Measurements from ENCODE around the gene INPP5A.

Gene INPP5A

DNA sequence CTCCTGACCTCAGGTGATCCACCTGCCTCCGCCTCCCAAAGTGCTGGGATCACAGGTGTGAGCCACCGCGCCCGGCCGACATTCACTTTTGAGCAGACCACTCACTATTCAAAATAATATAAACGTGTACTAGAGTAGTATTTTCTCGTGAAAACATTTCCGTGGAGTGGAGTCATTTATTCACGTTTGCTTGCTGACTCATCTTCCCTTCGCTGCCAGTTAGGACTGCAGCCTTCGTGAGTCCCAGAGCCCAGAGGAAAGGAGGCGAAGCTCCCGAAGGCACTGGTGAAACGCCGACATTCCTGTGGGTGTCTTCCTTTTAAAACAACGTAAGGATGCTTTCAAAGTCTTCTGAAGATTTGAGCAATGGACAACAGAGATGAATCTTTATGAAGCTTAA, 10.9 kb upstream of the INPP5A start:
- H3K27me3 ChIP-seq (ENCODE audit: insufficient read depth, low read length, poor library complexity, severe bottlenecking), result no peaks in the 10 kb centered on the region

DNA sequence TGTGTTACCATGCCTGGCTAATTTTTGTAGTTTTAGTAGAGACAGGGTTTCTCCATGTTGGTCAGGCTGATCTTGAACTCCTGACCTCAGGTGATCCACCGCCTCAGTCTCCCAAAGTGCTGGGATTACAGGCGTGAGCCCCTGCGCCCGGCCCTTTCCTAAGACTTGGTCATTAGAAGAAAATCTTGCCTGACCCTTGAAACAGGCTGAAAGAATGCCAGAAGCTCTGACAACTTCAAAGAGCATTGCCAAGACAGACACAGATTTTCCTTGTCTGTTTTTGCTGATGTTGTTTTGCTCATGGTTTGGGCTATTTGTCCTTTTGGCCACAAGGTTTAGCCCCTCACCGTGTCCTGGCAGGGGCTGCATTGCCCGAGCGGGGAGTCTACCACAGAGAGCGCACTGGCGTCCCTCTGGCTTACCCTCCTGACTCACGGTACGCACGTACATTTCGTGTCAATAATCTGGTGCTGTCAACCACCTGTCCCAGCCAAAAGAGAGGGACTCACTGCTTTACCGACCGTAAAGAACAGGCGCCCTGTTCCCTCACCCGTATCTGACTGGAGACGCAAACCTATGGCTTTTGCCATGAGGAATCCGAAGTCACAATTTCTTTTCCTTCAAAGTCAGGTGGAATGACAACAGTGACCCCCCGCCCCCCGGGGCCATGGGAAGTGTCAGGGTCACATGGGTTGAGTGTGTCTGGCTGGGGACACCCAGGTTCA, 10.1 kb upstream of the INPP5A start:
- no peak overlapping the region for H3K4me3 ChIP-seq (ENCODE audit: low read length, poor library complexity, severe bottlenecking)
- H3K27me3 ChIP-seq (ENCODE audit: insufficient read depth, low read length, poor library complexity, severe bottlenecking), result no peaks in the 10 kb centered on the region
- TF ChIP-seq EZH2phosphoT487 (IDR thresholded peaks at IDR 0.05; ENCODE audit: borderline replicate concordance), result no peak
- TF ChIP-seq, protein P1, sequence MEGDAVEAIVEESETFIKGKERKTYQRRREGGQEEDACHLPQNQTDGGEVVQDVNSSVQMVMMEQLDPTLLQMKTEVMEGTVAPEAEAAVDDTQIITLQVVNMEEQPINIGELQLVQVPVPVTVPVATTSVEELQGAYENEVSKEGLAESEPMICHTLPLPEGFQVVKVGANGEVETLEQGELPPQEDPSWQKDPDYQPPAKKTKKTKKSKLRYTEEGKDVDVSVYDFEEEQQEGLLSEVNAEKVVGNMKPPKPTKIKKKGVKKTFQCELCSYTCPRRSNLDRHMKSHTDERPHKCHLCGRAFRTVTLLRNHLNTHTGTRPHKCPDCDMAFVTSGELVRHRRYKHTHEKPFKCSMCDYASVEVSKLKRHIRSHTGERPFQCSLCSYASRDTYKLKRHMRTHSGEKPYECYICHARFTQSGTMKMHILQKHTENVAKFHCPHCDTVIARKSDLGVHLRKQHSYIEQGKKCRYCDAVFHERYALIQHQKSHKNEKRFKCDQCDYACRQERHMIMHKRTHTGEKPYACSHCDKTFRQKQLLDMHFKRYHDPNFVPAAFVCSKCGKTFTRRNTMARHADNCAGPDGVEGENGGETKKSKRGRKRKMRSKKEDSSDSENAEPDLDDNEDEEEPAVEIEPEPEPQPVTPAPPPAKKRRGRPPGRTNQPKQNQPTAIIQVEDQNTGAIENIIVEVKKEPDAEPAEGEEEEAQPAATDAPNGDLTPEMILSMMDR (conservative IDR thresholded peaks at IDR 0.05; ENCODE audit: low read length), result no peak
- peaks cover 6% of the 10 kb centered on the region; the same call in 1 of the 2 replicates for H3K9me3 ChIP-seq (ENCODE audit: insufficient read depth, low read depth, low read length)
- no peaks in the 10 kb centered on the region for H3F3A ChIP-seq (ENCODE audit: low read depth)
- H3K9ac ChIP-seq (ENCODE audit: low read depth, low read length, poor library complexity, severe bottlenecking), result no peak overlapping the region
- H2AFZ ChIP-seq (ENCODE audit: low read length), result no peak overlapping the region
- H3K9me2 ChIP-seq (replicated peaks; ENCODE audit: low read depth, low read length), result no peaks in the 10 kb centered on the region
- no peaks in the 10 kb centered on the region for H3K4me1 ChIP-seq (ENCODE audit: insufficient read depth, low read length, poor library complexity, severe bottlenecking)
- H4K20me1 ChIP-seq (ENCODE audit: insufficient read depth, low read length, poor library complexity, severe bottlenecking), result no peaks in the 10 kb centered on the region
- H3K4me2 ChIP-seq (ENCODE audit: low read depth, low read length, poor library complexity, severe bottlenecking), result no peak overlapping the region
- H3K79me2 ChIP-seq (ENCODE audit: insufficient read depth, low read length), result no peaks in the 10 kb centered on the region
- no peaks in the 10 kb centered on the region for H3K36me3 ChIP-seq (ENCODE audit: insufficient read depth, low read length)

More for the DNA sequence above, 10.9 kb upstream of the INPP5A start:
- no peak overlapping the region for H3K4me2 ChIP-seq (ENCODE audit: low read depth, low read length, poor library complexity, severe bottlenecking)
- no peaks in the 10 kb centered on the region for H3K79me2 ChIP-seq (ENCODE audit: insufficient read depth, low read length)
- no peak overlapping the region for H2AFZ ChIP-seq (ENCODE audit: low read length)
- peaks cover 6% of the 10 kb centered on the region; the same call in 1 of the 2 replicates for H3K9me3 ChIP-seq (ENCODE audit: insufficient read depth, low read depth, low read length)
- no peaks in the 10 kb centered on the region for H3F3A ChIP-seq (ENCODE audit: low read depth)
- no peak overlapping the region for H3K9ac ChIP-seq (ENCODE audit: low read depth, low read length, poor library complexity, severe bottlenecking)
- H3K4me3 ChIP-seq (ENCODE audit: low read length, poor library complexity, severe bottlenecking), result no peak overlapping the region
- H3K9me2 ChIP-seq (replicated peaks; ENCODE audit: low read depth, low read length), result no peaks in the 10 kb centered on the region
- no peaks in the 10 kb centered on the region for H3K36me3 ChIP-seq (ENCODE audit: insufficient read depth, low read length)
- TF ChIP-seq, protein P1 (conservative IDR thresholded peaks at IDR 0.05; ENCODE audit: low read length), result no peak
- TF ChIP-seq EZH2phosphoT487 (IDR thresholded peaks at IDR 0.05; ENCODE audit: borderline replicate concordance), result no peak
- no peaks in the 10 kb centered on the region for H3K4me1 ChIP-seq (ENCODE audit: insufficient read depth, low read length, poor library complexity, severe bottlenecking)
- no peaks in the 10 kb centered on the region for H4K20me1 ChIP-seq (ENCODE audit: insufficient read depth, low read length, poor library complexity, severe bottlenecking)

DNA sequence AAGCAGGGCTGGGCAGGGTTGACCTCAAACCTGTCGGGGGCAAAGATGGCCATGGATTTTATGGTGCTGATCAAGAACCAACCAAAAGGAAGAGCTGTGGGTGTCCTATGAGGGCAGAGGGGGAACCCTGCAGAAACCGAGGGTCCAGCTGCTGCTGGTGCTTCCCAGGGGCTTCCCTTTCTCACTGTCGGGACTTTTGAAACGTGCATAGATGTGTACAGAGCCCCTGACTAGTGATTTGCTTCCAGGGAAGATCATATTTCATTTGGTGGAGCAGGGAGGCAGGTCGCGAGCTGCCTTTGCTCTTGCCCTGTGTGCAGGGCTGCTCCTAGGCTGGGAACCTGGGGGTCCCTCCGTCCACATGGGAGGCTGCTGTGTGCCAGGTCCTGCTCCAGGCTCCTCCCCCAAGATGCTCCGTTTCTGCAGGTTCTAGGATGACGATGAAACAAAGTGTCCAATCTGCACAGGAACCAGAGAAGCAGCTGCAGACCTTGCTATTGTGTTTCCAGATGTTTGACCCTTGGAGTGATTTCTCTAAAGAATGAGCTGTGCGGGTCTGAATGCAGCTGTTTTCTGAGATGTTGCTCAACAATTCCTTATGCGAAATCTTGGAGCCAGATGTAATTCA, 9.4 kb upstream of the INPP5A start:
- TF ChIP-seq, protein P1 (conservative IDR thresholded peaks at IDR 0.05; ENCODE audit: low read length), result no peak
- no peak for TF ChIP-seq EZH2phosphoT487 (IDR thresholded peaks at IDR 0.05; ENCODE audit: borderline replicate concordance)
- H3K4me2 ChIP-seq (ENCODE audit: low read depth, low read length, poor library complexity, severe bottlenecking), result no peak overlapping the region
- no peaks in the 10 kb centered on the region for H3K36me3 ChIP-seq (ENCODE audit: insufficient read depth, low read length)
- no peaks in the 10 kb centered on the region for H3K4me1 ChIP-seq (ENCODE audit: insufficient read depth, low read length, poor library complexity, severe bottlenecking)
- no peaks in the 10 kb centered on the region for H4K20me1 ChIP-seq (ENCODE audit: insufficient read depth, low read length, poor library complexity, severe bottlenecking)
- H2AFZ ChIP-seq (ENCODE audit: low read length), result no peak overlapping the region
- no peak overlapping the region for H3K4me3 ChIP-seq (ENCODE audit: low read length, poor library complexity, severe bottlenecking)
- peaks cover 6% of the 10 kb centered on the region; the same call in 1 of the 2 replicates for H3K9me3 ChIP-seq (ENCODE audit: insufficient read depth, low read depth, low read length)
- H3K79me2 ChIP-seq (ENCODE audit: insufficient read depth, low read length), result no peaks in the 10 kb centered on the region
- H3F3A ChIP-seq (ENCODE audit: low read depth), result no peaks in the 10 kb centered on the region
- no peaks in the 10 kb centered on the region for H3K27me3 ChIP-seq (ENCODE audit: insufficient read depth, low read length, poor library complexity, severe bottlenecking)
- no peaks in the 10 kb centered on the region for H3K9me2 ChIP-seq (replicated peaks; ENCODE audit: low read depth, low read length)
- no peak overlapping the region for H3K9ac ChIP-seq (ENCODE audit: low read depth, low read length, poor library complexity, severe bottlenecking)

All from Loucy (cell line).